GM23338 (cell line): ENCODE measurements around the gene EMP2.

ENCODE experiments used
- CREB1 ChIP-seq: fragments of 250-450 bp; sonication (Bioruptor Pico); IDR thresholded peaks from 2 replicates; pipeline ENCODE4 v1.5.0; 2020; ENCODE audit warnings: low read depth, mild to moderate bottlenecking, moderate library complexity
- EZH2 ChIP-seq: fragments of 200-600 bp; sonication (generic); IDR thresholded peaks from one replicate; pipeline ENCODE4 v1.8.0; 2017; ENCODE audit warnings: antibody characterized with exemption, mild to moderate bottlenecking, low read depth; ENCODE audit not compliant: unreplicated experiment
- JUNB ChIP-seq: IDR thresholded peaks from one replicate; pipeline ENCODE4 v1.6.1; 2016; ENCODE audit warnings: antibody characterized with exemption; ENCODE audit not compliant: unreplicated experiment
- NANOG ChIP-seq: IDR thresholded peaks from 2 replicates; pipeline ENCODE4 v1.6.1; 2016; ENCODE audit warnings: antibody characterized with exemption, borderline replicate concordance
- POLR2AphosphoS5 ChIP-seq: IDR thresholded peaks from 2 replicates; pipeline ENCODE4 v1.6.1; 2016; ENCODE audit warnings: antibody characterized with exemption, low read depth
- TF ChIP-seq, protein P1 (sequence below), 2 experiments: fragments of 200-600 bp in 1 of 2; sonication (generic) in 1 of 2; conservative IDR thresholded peaks; 2 replicates each; pipeline versions ENCODE4 v1.5.1 to v1.6.1; 2016 to 2017; ENCODE audit warnings: antibody characterized with exemption in 2 of 2, low read depth in 2 of 2, mild to moderate bottlenecking in 2 of 2, moderate library complexity in 1 of 2
- TF ChIP-seq, protein P2 (sequence below): IDR thresholded peaks from one replicate; pipeline ENCODE4 v1.6.1; 2018; ENCODE audit warnings: antibody characterized with exemption; ENCODE audit not compliant: unreplicated experiment

DNA sequence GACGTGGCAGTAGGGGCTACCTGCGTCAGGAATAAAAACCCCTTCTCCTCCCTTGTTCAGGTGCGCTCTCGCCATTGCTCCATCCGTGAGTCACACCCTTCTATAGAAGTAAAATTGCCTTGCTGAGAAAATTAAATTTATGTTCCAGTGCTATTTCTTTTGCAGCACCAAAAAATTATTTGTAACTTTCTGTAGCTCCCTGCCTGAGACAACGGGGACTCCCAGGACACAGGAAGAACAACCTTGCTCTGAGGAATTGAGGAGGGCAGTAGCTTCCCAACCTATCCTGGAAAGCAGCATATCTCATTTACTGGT is 85.4 kb downstream of the EMP2 start:
- TF ChIP-seq, protein P1, sequence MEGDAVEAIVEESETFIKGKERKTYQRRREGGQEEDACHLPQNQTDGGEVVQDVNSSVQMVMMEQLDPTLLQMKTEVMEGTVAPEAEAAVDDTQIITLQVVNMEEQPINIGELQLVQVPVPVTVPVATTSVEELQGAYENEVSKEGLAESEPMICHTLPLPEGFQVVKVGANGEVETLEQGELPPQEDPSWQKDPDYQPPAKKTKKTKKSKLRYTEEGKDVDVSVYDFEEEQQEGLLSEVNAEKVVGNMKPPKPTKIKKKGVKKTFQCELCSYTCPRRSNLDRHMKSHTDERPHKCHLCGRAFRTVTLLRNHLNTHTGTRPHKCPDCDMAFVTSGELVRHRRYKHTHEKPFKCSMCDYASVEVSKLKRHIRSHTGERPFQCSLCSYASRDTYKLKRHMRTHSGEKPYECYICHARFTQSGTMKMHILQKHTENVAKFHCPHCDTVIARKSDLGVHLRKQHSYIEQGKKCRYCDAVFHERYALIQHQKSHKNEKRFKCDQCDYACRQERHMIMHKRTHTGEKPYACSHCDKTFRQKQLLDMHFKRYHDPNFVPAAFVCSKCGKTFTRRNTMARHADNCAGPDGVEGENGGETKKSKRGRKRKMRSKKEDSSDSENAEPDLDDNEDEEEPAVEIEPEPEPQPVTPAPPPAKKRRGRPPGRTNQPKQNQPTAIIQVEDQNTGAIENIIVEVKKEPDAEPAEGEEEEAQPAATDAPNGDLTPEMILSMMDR (conservative IDR thresholded peaks at IDR 0.05; ENCODE audit: low read depth in 2 of 2): no peak
- no peak for TF ChIP-seq POLR2AphosphoS5
- no peak for TF ChIP-seq EZH2
- TF ChIP-seq, protein P2, sequence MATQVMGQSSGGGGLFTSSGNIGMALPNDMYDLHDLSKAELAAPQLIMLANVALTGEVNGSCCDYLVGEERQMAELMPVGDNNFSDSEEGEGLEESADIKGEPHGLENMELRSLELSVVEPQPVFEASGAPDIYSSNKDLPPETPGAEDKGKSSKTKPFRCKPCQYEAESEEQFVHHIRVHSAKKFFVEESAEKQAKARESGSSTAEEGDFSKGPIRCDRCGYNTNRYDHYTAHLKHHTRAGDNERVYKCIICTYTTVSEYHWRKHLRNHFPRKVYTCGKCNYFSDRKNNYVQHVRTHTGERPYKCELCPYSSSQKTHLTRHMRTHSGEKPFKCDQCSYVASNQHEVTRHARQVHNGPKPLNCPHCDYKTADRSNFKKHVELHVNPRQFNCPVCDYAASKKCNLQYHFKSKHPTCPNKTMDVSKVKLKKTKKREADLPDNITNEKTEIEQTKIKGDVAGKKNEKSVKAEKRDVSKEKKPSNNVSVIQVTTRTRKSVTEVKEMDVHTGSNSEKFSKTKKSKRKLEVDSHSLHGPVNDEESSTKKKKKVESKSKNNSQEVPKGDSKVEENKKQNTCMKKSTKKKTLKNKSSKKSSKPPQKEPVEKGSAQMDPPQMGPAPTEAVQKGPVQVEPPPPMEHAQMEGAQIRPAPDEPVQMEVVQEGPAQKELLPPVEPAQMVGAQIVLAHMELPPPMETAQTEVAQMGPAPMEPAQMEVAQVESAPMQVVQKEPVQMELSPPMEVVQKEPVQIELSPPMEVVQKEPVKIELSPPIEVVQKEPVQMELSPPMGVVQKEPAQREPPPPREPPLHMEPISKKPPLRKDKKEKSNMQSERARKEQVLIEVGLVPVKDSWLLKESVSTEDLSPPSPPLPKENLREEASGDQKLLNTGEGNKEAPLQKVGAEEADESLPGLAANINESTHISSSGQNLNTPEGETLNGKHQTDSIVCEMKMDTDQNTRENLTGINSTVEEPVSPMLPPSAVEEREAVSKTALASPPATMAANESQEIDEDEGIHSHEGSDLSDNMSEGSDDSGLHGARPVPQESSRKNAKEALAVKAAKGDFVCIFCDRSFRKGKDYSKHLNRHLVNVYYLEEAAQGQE: no peak
- no peak for TF ChIP-seq JUNB
- no peak for TF ChIP-seq NANOG
- no peak for TF ChIP-seq CREB1 (CRISPR knock-in tag)
